Keratinocyte (primary cell): ENCODE data around the gene COL16A1.

Experiments used
- CTCF ChIP-seq, 3 experiments: IDR thresholded peaks in 1 of 3; conservative IDR thresholded peaks in 1 of 3; optimal IDR thresholded peaks in 1 of 3; 2 replicates in 2 of 3; 3 replicates in 1 of 3; pipeline versions ENCODE3 to v1.5.1; 2011; ENCODE audit warnings: low read length in 3 of 3, mild to moderate bottlenecking in 3 of 3, moderate library complexity in 2 of 3, control low read depth in 1 of 3, inconsistent platforms in 1 of 3; ENCODE audit not compliant: insufficient read depth in 2 of 3; ENCODE audit errors: extremely low read depth in 1 of 3
- EZH2 ChIP-seq: IDR thresholded peaks from one replicate; pipeline ENCODE4 v1.6.1; 2012; ENCODE audit warnings: inconsistent platforms, mild to moderate bottlenecking, low read length, moderate library complexity

- TF ChIP-seq CTCF (optimal IDR thresholded peaks at IDR 0.05 in 1 of 3, IDR thresholded peaks at IDR 0.05 in 1 of 3, conservative IDR thresholded peaks at IDR 0.05 in 1 of 3; ENCODE audit: extremely low read depth in 1 of 3, insufficient read depth in 2 of 3, low read length in 3 of 3) (no peak), EZH2 (no peak)
Measured at GRCh38 chr1:31730336-31731048, 26.7 kb upstream of the COL16A1 start.
